Activated CD8-positive, alpha-beta memory T cell treated with anti-CD3 and anti-CD28 coated beads for 24 hours (primary cell): ENCODE data around the gene STXBP2.
A peak's percentile ranks its signal among the peaks of the same experiment; 100 is the strongest.

Experiments
- DNase-seq: peaks from one replicate; pipeline ENCODE4 v3.0.0-alpha.2; 2020

STXBP2 gene

DNA sequence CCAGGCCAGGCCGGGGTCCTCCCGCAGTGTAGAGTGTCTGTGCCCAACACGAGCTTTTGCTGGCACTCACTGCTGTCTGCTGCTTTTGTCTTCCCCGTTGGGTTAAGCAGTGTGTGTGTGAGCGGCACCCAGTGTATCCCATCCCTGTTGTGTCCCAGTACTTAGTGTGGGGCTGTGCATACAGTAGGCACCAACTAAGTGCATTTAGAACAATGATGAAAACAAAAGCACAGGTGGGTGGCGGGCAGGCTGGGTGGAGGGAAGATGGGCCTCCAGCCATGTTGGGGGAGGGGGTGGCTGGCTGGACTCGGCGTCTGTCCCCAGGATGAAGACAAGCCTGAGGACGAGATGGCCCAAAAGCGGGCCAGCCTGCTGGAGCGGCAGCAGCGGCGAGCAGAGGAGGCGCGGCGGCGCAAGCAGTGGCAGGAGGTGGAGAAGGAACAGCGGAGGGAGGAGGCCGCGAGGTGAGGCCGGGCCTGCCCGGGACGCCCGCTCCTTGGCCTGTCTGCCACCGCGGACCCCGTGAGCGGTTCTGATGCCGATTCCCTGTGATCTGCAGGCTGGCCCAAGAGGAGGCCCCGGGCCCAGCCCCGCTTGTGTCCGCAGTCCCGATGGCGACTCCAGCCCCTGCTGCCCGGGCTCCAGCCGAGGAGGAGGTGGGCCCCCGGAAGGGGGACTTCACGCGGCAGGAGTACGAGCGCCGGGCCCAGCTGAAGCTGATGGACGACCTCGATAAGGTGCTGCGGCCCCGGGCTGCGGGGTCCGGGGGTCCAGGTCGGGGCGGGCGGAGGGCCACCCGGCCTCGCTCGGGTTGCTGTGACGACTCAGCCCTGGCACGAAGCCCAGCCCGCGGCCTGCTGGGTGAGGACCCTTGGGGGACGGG is 21.8 kb upstream of the STXBP2 start:
- DNase-seq = no peak

DNA sequence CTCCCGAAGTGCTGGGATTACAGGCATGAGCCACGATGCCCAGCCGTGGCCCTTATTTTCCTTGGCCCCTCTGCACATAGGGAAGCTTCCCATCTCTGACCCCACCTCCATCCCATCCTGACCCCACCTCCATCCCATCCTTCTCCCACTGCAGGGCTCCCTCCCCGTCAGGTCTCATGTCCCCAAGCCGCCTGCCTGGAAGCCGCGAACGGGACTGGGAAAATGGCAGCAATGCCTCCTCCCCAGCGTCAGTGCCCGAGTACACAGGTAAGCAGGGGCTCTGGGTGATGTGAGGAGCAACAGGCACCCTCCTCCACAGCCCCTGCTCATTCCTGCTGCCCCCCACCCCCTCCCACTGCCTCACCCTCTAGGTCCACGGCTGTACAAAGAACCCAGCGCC is 19.7 kb upstream of the STXBP2 start:
- no peak for DNase-seq

DNA sequence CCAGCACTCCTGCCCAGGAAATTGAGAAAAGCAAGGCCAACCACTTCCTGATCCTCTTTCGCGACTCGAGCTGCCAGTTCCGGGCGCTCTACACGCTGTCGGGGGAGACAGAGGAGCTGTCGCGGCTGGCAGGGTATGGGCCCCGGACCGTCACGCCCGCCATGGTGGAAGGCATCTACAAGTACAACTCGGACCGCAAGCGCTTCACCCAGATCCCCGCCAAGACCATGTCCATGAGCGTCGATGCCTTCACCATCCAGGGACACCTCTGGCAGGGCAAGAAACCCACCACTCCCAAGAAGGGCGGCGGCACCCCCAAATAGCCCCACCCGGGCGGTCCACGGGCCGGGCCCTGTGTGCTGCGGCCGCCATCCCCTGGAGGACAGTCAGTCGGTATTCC is 19.2 kb upstream of the STXBP2 start:
- DNase-seq = no peak

DNA sequence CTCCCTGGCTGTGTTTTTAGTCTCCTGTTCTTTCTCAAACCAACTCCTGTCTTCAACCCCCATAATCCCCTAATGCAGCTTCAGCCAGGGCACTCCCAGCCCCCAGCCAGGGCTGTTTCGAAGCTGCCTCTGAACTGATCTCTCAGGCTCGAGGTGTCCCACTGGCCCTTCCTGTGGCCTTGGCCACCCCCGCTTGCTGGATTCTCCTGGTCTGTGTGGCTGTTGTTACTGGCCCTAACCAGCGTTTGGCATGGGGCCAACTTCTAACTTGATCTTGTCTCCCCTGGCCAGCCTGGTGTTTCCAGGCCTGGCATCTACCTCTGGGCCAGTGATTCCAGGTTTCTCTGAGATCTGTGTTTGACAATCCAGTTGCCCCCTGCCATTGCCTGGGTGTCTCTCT is 18.6 kb upstream of the STXBP2 start:
- no peak for DNase-seq

DNA sequence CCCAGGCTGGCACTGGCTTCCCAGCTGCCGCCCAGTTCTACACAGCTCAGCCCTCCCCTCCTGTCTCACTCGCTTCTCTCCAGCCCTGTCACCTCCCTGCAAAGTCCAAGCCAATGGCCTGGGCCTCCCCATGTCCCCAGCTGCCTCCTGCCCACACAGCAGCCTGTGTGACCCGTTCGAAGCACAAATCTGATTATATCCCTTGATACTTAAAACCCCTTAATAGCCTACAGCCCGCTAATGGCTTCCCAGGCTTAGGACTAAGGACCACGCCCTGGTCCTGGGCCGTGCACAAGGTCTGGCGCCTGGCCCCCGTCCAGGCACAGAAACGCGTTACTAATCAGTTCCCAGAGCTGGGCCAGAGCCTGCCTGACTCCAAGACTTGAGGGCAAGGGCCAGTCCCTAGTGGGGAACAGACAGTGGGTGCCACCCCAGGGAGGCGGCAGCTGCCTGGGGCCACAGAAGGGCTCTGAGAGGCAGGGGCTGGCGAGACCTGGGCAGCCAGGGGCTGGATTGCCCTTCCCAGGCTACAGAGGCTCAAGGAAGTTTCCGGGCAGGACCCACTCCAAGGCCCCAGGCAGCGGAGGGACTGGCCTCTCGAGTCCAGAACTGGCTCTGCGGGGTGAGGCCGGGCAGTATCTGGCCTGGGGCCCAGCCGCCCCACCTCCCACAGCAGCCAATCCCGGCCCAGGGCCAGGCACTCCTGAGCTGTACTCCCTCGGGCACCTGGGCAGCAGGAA is 18.0 kb upstream of the STXBP2 start:
- DNase-seq = no peak

DNA sequence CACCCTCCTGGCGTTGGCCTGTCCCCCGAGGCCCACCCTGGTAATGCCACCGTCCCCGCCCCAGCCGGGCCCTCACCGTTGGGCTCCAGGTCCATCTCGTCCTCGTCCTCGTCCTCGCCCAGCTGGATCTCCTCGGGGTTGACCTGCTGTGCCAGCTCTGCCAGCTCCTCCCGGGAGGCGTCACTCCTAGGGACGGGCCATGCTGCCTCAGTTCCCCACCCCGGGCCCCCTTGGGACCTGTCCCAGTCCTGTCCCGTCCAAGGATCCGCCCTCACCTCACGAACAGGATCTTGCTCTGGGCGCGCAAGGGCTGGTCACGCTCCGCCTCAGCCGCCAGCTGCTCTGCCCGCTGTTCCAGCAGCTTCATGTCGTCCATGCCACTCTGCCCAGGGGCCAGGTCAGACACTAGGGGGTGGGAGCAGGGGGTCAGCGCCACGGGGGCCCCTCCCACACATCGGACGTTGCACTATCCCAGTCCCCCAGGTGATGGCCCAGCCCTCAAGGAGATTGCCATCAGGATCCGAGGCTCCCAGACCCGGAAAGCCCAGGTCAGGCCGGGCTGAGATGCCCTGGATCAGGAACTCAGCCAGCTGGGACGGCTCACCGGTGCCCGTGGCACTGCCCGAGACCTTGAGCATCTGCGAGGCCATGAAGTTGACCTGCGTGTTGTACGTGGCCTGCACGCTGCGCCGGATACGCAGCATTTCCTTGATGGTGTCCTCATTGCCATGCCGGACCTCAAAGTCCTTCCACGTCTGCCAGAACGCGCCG is 17.1 kb upstream of the STXBP2 start:
- no peak for DNase-seq

DNA sequence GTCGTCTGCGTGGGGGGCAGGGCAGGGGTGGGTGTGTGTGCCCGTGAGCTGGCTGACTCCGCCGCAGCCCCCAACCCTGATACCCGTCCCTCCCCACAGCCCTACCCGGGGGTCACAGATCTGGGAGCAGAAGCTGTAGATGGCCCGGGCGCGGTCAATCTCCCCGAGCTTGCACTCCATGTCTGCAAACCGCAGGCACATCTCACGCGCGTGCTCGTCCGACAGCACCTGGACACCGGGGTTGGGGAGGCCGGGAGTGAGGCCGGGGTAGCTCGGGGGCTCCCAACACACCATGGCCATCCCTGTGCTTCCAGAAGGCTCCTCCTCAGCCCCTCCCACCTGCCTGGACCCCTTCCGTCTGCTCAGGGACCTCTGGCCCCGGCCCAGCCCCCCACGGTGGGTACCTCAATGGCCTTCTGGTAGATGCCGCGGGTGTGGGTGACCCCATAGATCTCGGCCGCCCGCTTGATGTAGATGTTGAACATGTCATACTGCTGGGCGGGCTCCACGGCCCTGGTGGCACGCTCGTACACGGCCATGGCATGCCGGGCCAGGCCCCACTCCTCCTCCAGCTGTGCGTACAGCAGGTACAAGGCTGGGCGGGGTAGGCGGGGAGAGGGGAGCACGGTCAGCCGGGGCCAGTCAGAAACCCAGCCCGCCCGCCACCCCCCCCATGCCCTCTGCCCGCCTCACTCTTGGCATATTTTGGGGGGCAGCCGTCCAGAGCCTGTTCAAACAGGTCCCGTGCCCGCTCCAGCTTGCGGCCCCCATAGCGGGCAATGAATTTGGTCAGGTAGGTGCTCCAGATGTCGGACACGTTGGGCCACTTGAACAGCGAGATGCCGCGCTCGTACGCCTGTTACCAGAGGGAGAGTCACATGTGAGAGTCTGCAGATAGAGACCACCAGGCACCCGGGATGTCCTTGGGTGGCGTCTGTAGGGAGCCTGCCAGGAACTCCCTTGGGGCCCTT is 16.2 kb upstream of the STXBP2 start:
- no peak for DNase-seq

DNA sequence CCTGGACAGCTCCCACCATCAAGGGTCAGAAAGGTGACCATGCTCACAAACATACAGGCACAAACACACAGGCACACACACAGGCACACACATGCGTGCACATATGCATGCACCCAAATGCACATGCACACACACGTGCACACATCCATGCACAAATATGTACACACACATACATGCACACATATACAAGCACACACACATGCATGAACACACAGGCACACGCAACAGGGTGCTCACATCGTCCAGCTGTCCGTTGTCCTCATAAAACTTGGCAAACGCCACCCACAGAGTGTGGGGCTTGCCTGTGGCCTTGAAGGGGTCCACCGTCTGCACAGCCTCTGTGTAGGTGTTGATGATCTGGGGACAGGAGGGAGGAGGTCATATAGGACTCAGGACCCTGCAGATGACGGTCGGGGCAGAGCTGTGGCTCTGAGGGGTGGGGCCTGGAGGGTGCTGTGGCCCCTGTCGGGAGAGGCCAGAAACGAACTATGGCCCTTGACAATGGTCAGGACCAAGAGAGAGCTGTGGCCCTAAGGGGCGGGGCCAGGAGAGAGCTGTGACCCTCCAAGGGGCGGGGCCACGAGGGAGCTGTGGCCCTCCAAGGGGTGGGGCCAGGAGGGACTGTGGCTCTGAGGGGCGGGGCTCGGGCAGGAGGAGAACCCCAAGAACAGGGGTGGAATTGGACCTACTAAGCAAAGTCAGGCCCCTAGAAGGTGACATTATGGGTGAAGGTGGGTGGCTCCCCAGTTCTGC is 13.8 kb upstream of the STXBP2 start:
- DNase-seq = no peak

DNA sequence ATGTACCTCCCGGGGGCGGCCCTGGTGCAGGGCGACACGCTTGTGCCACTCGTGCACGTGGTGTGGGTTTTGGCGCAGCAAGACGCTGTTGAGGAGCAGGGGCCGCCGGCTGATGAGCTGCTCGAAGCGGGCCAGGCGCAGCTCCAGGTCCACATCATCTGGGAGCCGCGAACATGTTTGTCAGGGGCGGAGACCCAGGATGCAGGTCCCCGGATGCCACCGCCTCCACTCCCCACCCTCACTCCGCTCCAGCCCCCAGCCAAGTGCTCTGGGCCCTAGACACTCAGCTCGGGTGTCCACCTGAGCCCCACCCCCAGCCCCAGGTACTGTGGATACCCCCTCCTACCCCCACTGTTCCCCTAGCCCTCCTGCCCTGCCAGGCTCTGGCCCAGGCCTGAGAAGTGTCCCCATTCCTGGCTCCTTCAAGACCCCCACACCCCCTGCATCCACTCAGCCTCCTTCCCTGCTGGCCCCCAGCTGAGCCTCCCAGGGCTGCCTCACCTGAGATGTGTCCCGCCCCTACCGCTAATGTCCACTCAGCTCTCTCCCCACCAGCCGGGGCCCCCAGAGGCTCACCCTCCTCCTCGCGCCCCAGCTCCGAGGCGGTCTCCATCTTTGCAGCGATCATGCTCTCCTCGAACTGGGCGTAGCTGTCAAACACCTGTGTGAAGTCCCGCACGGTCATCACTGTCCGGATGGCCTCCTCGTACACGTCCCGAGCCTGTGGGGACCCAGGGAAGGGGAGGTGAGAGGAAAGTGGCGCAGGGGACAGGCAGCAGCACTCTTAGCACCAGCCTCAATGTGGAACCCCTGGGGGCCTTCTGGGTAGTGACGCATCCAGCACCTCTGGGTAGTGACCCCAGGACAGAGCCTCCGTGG is 12.9 kb upstream of the STXBP2 start:
- no peak for DNase-seq

DNA sequence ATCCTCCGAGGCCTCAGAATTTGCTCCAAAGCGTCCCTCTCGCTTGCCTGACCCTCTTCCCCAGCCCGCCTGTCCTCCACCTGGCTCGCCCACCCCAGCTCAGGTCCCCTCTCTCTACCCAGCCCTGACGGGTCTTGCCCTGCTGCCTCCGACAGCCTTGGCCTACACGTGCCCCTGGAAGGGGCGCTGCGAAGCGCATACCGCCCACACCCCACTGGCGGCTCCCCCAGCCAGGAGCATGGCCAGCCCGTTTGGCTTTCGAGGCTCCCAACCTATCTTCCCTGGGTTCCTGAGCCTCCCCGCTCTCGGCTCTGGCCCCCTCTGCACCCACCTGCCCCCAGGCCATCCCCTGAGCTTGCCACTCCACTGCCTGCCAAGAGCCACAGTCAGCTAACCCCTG is 12.1 kb upstream of the STXBP2 start:
- no peak for DNase-seq

DNA sequence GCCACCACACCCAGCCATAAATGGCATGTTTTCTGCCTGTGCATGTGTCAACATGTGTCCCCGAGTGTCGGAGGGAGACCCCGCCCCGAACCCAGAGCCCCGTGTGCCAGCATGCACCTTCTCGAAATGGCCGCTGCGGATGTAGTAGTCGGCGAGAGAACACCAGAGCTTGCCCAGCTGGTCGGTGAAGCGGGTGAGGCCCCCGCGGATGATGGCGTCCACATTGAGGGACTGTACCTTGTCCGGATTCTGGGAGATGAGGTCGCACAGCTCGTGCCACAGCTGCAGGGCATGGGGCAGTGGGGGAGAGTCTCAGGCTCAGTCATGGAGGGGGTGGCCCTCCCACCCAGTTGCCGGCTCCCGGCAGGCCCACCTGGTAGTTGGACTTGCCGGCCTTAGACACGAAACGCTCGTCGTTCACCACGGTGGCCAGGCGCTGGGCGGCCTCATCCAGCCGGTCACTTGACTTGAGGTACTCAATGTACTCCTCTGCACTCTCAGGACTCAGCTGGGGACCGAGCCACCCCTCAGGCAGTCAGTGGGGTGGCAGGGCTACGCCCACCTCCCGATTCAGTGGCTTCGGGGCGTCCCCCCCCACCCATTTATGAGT is 11.0 kb upstream of the STXBP2 start:
- no peak for DNase-seq

DNA sequence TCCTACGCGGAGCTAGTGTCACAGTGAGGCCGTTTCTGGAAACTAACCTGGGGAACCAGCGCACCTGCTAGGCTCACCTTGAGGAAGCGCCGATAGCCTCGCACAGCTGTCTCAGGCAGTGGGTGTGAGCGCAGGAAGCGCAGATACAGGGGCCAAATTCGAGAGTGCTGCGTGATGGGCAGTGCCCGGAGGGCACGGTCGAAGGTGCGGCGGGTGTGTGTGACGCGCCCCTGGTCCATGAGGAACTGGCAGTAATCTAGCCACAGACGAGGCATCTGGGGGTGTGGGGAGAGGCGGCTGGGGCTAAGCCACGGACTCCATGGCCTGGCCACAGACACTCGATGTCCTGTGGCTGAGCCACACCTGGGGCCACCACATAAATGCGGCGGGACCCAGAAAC is 9.7 kb upstream of the STXBP2 start:
- no peak for DNase-seq

DNA sequence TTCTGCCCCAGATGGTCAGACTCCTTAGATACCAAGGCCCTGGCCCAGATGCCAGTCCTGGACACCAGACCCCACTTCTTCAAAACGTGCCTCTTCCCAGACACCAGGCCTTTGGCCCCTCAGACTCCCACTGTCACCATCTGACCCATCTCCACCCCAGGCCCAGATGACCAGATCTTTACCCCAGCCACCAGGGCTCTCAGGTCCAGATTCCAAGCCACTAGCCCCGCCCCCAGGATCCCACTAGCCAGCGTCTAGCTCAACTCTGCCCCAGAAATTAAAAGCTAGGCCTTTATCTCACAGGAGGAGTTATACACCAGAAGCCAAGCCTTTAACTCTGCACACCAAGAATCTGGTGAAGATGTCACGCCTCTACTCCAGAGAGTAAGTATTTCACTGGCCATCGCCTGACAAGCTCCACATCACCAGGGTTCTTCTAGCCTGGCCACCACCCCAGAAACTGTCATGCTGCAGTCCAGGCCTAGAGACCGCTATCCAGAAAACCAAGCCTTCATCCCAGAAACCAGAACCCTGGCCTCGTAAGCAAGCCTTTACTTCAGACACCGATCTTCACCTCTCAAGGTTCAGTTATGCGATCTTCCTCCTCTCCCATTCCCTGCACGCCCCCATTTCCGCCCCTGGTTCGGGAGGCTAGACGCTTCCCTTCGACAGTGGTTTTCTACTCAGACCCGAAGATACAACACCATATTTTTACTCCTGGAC is 8.2 kb upstream of the STXBP2 start:
- DNase-seq = no peak

DNA sequence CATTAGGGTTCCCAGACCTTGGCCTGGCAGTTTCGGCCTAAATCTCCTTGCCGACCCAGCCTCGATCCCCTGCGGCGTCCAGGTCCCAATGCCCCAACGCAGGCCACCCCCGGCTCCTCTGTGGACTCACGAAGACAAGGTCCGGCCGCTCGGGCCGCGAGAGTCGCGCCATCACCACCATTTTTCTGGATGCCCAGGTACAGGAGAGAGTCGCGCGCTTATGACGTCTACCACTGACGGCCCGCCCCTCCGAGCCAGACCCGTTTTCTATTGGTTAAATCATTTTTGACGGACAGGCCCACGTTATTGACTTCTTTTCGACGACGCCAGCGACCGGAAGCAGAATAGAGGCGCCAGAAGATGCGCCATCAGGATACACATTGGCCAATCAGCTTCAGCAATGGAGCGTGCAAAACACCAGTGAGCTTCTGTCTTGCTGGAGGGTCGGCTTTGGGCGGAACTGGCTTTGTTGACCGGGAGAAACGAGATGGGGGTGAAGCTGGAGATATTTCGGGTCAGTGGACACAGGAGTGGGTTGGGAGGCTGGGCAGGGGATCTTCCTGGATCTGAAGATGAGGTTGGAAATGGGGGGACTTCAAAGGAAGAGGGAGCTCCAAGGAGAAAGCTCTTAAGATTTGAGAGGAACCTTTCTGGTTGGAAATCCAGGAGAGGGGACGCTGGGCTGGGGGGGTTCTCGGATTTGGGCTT is 7.4 kb upstream of the STXBP2 start, which contains the start of the genes PET100 and XAB2:
Gene PET100, plus strand, starts transcription at position 447 of the 708 bp plus-strand sequence. Its CDS starts 41 bp downstream, at position 488.
Gene XAB2, minus strand, starts transcription at position 199 of the 708 bp plus-strand sequence. Its CDS starts 18 bp downstream, at position 181.
- DNase-seq = peak; percentile 96

DNA sequence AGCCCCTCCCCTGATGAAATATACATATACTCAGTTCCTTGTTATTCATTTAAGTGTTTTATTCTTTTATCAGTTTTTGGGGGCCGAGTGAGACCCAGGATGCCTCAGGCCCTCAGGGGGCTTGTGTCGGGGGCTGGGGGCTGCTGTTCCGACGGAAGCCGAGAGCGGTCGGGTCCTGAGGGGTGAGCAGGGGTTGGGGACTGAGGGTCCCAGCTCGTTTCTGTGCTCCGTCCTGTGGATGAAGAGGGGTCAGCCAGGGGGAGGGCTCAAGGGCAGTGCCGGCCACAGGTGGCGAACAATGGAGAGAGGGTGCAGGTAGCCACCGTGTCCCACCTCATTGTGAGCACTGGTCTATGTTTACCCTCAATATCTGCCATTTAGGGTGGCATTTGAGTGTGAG is 5.3 kb upstream of the STXBP2 start:
- no peak for DNase-seq

DNA sequence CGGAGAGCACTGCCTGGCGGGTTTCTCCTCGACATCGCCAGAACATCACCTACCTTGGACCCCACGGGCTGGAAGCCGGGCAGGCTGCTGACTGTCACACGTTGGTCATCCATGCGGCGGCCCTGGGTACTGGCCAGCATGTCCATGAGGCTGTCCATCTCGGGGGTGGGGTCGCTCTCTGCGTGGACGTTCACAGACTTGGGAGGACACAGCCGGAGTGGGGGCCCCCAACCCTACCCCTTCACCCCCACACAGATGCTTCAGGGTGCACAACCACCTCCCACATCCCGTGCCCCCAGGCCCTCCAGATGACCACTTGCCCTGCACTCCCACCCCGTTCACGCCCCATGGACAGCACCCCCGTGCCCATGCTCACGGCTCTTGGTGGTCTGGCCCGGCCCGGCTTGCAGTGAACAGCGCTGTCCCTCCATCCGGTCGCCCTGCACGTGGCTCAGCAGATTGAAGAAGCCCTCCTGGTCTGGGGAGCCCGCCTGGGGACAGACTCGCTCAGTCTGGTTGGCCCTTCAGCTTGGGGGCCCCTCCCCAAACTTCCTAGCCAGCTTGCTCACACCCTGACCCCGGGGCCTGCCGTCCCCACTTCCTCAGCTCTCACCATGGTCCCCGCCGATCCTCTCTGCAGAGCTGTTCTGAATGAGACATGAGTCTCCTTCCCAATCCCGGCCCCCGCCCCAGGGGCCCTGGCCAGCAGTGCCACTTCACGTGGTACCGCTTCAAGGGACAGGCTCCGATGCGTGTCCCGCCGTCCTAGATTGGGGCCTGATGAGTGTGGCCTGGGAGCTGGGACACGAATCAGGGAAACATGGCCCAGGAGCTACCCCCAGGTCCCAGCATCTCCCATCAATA is 4.3 kb upstream of the STXBP2 start:
- no peak for DNase-seq

DNA sequence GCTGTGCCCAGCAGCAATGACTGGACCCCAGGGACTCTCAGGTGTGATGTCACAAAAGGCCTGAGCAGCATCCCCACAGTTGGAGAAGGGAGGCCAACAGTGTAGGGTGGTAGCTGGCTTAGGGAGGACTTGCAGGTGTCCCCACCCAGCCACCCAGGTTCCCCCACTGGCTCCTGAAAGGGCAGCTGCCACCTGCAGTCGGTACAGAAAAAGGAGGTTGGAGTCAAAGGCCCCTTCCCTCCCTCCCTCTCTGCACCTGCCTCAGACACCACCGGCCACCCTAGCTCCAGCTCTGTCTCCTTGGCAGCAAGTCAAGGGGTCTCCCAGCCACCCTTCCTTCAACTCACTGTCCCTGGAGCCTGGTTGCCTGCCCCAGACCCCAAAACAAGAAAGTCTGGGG is 3.2 kb upstream of the STXBP2 start, which contains the start of gene PCP2:
Gene PCP2, minus strand, starts transcription at position 22 of the 400 bp plus-strand sequence. CDS start 262 bp downstream, outside the sequence.
- DNase-seq = no peak
